GM19468 (cell line): ENCODE data around the gene TMEM178A.

ENCODE experiments used
- ATAC-seq: cut with Tn5 transposase; IDR thresholded peaks from one replicate; pipeline ENCODE4 v1.9.1; 2021; ENCODE audit warnings: mild to moderate bottlenecking, moderate library complexity, moderate number of reproducible peaks; ENCODE audit not compliant: unreplicated experiment; ENCODE audit errors: extremely low read depth

TMEM178A gene

GRCh38 chr2:39733070-39733674 lies 67.5 kb downstream of the TMEM178A start:
- ATAC-seq: no peak

GRCh38 chr2:39734445-39734844 lies 68.7 kb downstream of the TMEM178A start:
- no peak for ATAC-seq

DNA sequence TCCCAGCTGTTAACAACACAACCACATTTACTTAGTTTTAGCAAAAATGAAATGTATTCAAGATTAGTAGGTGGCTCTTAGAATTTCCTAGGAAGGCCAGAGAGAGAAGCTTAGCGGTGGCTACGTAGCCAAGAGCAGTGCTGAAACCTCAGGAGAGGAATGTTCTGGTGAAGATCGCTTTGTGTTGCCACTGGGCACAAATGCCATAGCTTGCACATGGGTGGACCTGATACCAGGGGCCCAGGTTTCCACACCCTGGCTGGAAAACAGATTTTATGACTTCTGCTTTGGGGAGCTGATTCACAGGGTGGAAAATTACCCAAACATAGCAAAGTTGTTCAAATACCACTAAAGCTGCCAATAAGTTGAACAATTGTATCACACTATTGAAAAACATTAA lies 69.9 kb downstream of the TMEM178A start:
- no peak for ATAC-seq

DNA sequence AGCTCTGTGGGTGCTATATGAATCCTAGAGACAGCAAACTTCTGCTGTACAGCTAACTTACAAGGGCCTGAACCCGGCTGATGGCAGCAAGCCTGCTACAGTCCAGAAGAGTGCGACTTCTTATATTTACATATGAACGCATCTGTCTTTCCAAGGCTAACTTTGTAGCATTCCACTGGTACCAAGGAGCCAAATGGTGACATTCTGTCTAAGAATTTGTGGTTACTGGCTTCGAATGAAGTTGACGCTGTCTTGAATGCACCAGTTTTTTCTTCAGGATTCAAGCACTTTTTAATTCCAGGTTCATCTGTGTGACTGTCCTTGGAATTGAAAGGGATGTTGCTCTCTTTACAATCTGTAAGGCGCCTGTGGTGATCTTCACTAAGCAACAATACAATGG lies 70.9 kb downstream of the TMEM178A start:
- ATAC-seq: no peak

- no peak for ATAC-seq
These were observed 71.9 kb downstream of the TMEM178A start for GRCh38 chr2:39737661-39738060.

DNA sequence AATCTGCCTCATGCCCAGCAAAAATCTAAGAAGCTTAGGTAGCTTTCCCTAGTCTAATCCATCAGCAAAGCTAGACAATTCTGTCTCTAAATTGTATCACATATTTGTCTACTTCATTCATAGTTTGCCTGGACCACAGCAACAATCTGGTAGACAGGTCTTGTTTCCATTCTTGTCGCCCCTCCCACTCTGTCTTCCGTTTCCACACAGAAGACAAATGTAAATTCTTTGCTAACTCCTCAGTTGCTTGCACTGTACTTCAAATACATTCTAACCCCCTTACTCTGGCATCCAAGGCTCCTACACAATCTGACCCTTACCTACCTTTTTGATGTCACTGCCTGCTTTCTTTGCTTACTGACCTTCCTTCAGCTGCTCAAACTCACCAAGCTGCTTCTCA lies 73.2 kb downstream of the TMEM178A start:
- ATAC-seq: no peak

GRCh38 chr2:39739386-39739785 lies 73.7 kb downstream of the TMEM178A start:
- no peak for ATAC-seq

DNA sequence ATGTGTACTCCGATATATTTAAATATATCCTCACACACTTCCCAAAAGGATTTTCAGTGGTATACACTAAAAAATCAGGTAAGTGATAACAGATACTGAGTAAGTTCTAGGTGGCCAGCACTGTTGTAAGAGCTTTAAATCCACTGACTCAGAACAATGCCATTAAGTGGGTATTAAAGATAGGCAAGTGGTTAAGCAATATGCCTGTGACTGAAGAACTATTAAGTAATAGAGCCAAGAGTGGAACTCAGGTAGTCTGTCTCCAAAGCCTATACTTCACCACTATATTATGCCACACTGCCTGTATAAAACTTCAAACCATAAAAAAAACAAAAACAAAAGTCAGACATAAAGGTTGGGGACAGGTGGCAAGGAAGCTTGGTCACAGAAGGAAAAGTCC lies 76.2 kb downstream of the TMEM178A start:
- no peak for ATAC-seq

GRCh38 chr2:39743269-39743776 lies 77.6 kb downstream of the TMEM178A start:
- no peak for ATAC-seq

GRCh38 chr2:39755466-39755865 lies 89.7 kb downstream of the TMEM178A start:
- ATAC-seq: no peak

- no peak for ATAC-seq
These were observed 91.4 kb downstream of the TMEM178A start for GRCh38 chr2:39757156-39757555.

DNA sequence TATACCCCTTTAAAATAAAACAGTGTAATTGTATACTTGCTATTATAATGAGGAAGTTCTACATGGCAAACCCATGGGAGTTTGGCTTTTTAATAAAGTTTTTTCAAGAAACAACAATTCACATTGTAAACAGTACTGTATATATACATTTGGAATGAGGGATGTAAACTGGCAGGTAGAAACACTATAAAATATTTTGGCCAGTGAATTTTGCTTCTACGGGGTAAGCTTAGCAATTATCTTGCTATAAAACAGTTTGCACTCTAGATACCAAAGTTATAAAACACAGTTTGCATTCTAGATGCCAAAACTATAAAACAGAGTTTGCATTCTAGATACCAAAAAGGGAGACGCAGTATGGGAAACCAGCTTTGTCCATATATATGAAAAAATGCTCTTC lies 96.7 kb downstream of the TMEM178A start:
- no peak for ATAC-seq
